HepG2 (cell line): ENCODE data around the gene PPP2R5C. TPM values are rescaled to one million over a fixed set of nuclear protein-coding genes. Genes with fewer than 3 reads are reported as not detected.
"Not testable (repeated sequence)": the region's sequence is repeated elsewhere in the genome, so short reads cannot be mapped to it uniquely, and the experiment has no call there.

Experiments used
- ATAC-seq: fragments of 200-7000 bp; cut with Tn5 transposase; 3 replicates; pipeline ENCODE4 v1.9.1; 2020; ENCODE audit warnings: mild to moderate bottlenecking, moderate library complexity
- BruUV-seq: library from RNA; stranded (reverse); fragments of 400-500 nt; replicated peaks from 2 replicates; lab custom pipeline; 2021; lab: Mats Ljungman, UMichigan
- CTCF ChIA-PET: fragments of 300-600 bp; formaldehyde crosslinking; extraction: SDS; loops from one replicate; lab custom pipeline; 2021; ENCODE audit warnings: low total read pairs, inconsistent platforms, low intra/inter-chr PET ratio; lab: Yijun Ruan, JAX
- POLR2A ChIA-PET: fragments of 350-600 bp; sonication (Branson Sonifier 250); formaldehyde crosslinking; loops from one replicate; lab custom pipeline; 2020; ENCODE audit warnings: antibody characterized with exemption, inconsistent platforms; lab: Yijun Ruan, JAX
- DNase-seq: peaks from one replicate; pipeline ENCODE4 v3.0.0-alpha.2; 2015; ENCODE audit warnings: low spot score
- FAIRE-seq: peaks from 3 replicates; lab custom pipeline; 2011; peaks lifted over from hg19 to GRCh38; lab: Jason Lieb, UNC
- H2AFZ ChIP-seq: one replicate; pipeline ENCODE4 v1.6.1; 2011; ENCODE audit warnings: low read length, inconsistent platforms
- H3K27ac ChIP-seq: fragments of 300-600 bp; 3 replicates; pipeline ENCODE4 v1.8.0; 2011; ENCODE audit warnings: mixed run types, mild to moderate bottlenecking, mixed read lengths, low read length, inconsistent platforms; ENCODE audit not compliant: insufficient read depth; ENCODE audit errors: extremely low read length
- H3K27me3 ChIP-seq, 2 experiments: fragments of 200-600 bp in 1 of 2; 2 replicates in 1 of 2; 3 replicates in 1 of 2; pipeline versions ENCODE4 v1.6.0 to v1.8.0; 2011; ENCODE audit warnings: low read length in 2 of 2, mild to moderate bottlenecking in 2 of 2, moderate library complexity in 2 of 2, inconsistent platforms in 1 of 2; ENCODE audit not compliant: insufficient read depth in 2 of 2, control insufficient read depth in 1 of 2
- H3K36me3 ChIP-seq, 2 experiments: fragments of 200-600 bp in 1 of 2; replicated peaks in 1 of 2; 2 replicates in 1 of 2; 3 replicates in 1 of 2; pipeline versions ENCODE4 v1.5.1 to v1.8.0; 2011; ENCODE audit warnings: low read length in 2 of 2, inconsistent platforms in 1 of 2; ENCODE audit not compliant: insufficient read depth in 2 of 2, control insufficient read depth in 1 of 2
- H3K4me1 ChIP-seq: 2 replicates; pipeline ENCODE4 v1.5.1; 2012; ENCODE audit warnings: low read length, inconsistent platforms; ENCODE audit not compliant: insufficient read depth
- H3K4me2 ChIP-seq: 2 replicates; pipeline ENCODE4 v1.6.0; 2011; ENCODE audit warnings: low read depth, low read length, inconsistent platforms
- H3K4me3 ChIP-seq, 3 experiments: fragments of 200-600 bp in 1 of 3; sonication (generic), shearing (Covaris generic) in 1 of 3; replicated peaks in 1 of 3; 2 replicates each; pipeline ENCODE4 v1.5.1; 2011 to 2016; ENCODE audit warnings: low read length in 3 of 3, inconsistent platforms in 2 of 3, low read depth in 2 of 3, mild to moderate bottlenecking in 2 of 3, control low read depth in 1 of 3, mixed read lengths in 1 of 3; ENCODE audit not compliant: insufficient read depth in 1 of 3
- H3K79me2 ChIP-seq: one replicate; pipeline ENCODE4 v1.6.1; 2011; ENCODE audit warnings: low read length, inconsistent platforms; ENCODE audit not compliant: insufficient read depth
- H3K9ac ChIP-seq: 2 replicates; pipeline ENCODE4 v1.6.0; 2011; ENCODE audit warnings: mild to moderate bottlenecking, low read depth, low read length, inconsistent platforms; ENCODE audit not compliant: insufficient read depth
- H3K9me3 ChIP-seq: 2 replicates; pipeline ENCODE4 v1.5.1; 2012; ENCODE audit warnings: mild to moderate bottlenecking, low read length
- H4K20me1 ChIP-seq: 2 replicates; pipeline ENCODE4 v1.6.0; 2011; ENCODE audit warnings: inconsistent platforms, mild to moderate bottlenecking, low read length, moderate library complexity; ENCODE audit not compliant: insufficient read depth
- NR2F6 ChIP-seq, 2 experiments: IDR thresholded peaks; 2 replicates each; pipeline ENCODE4 v1.6.1; 2016; ENCODE audit warnings: antibody characterized with exemption in 1 of 2, mild to moderate bottlenecking in 1 of 2
- ZNF121 ChIP-seq: sonication (generic); formaldehyde crosslinking; IDR thresholded peaks from 2 replicates; pipeline ENCODE4 v1.5.0; 2020; ENCODE audit warnings: mild to moderate bottlenecking, missing genetic modification reagents
- ZNF460 ChIP-seq: sonication (generic); formaldehyde crosslinking; IDR thresholded peaks from 2 replicates; pipeline ENCODE4 v1.5.1; 2020; ENCODE audit warnings: missing genetic modification reagents, mild to moderate bottlenecking, borderline replicate concordance
- ZNF510 ChIP-seq: sonication (generic); formaldehyde crosslinking; IDR thresholded peaks from 2 replicates; pipeline ENCODE4 v1.4.0; 2020; ENCODE audit warnings: low read depth, mild to moderate bottlenecking, missing genetic modification reagents
- WGBS: methylation state at CpG from one replicate; pipeline ENCODE4 v1.1.6; 2017; ENCODE audit warnings: low lambda C conversion rate; 5-methylcytosine and 5-hydroxymethylcytosine counted together
- in situ Hi-C: cut with HindIII; loops from 2 replicates; pipeline ENCODE4 v1.10.0; 2017; ENCODE audit warnings: low pct_unique_long_range_greater_than_20kb; ENCODE audit not compliant: extremely low pct_ligation_motif_present
- intact Hi-C: fragments of 100-400 bp; cut with micrococcal nuclease; formaldehyde crosslinking; loops from one replicate; pipeline ENCODE4 v1.10.0; 2022; ENCODE audit not compliant: unreplicated experiment
- polyA plus RNA-seq, 8 experiments: library from polyadenylated mRNA; depleted of rRNA in 3 of 8; stranded (reverse) in 7 of 8; unstranded in 1 of 8; fragments of >200 nt; fragmentation: Illumina TruSeq in 4 of 8; extraction: Trizol in 4 of 8; gene quantifications; 2 replicates each; pipeline versions ENCODE4 v1.2.1 to v1.2.3, GENCODE V29; 2011 to 2016; ENCODE audit warnings: low read depth in 4 of 8, missing spikeins in 1 of 8, mixed read lengths in 1 of 8; ENCODE audit not compliant: insufficient read depth in 1 of 8
- total RNA-seq, 5 experiments: library from RNA; depleted of rRNA; stranded (reverse); fragments of >200 nt; fragmentation: Illumina TruSeq; extraction: Trizol; gene quantifications; 2 replicates each; pipeline ENCODE4 v1.2.3, GENCODE V29; 2016; ENCODE audit warnings: low read depth in 1 of 5

PPP2R5C gene
- total and polyA plus RNA-seq, 2 of the 13 experiments (the other 11 are each of a cell fraction or from before 2014, with no cell fraction given) = 74.3 to 78.5 TPM

- H3K27ac ChIP-seq, H3K4me2 ChIP-seq, FAIRE-seq, H3K79me2 ChIP-seq, ATAC-seq, in situ Hi-C loops, H4K20me1 ChIP-seq, H3K4me3 ChIP-seq, CTCF ChIA-PET, BruUV-seq, H2AFZ ChIP-seq, DNase-seq, H3K9ac ChIP-seq, intact Hi-C loops, H3K9me3 ChIP-seq, H3K27me3 ChIP-seq, H3K36me3 ChIP-seq: not testable (repeated sequence)
- POLR2A ChIA-PET = interaction anchor here (1.5 kb wide), 1 partner anchor 35 kb away, joined by 4 read pairs; no protein-coding TSS in a partner anchor
- 0 out of 2 replicates have a peak, but pooled peaks have one; percentile 14 for TF ChIP-seq ZNF460
- peaks cover 50% of the 10 kb centered on the region for H3K4me1 ChIP-seq
- WGBS = 72% methylated on average over 7 of the region's 7 CpGs
Observed at GRCh38 chr14:101725652-101726051, 35.9 kb upstream of the PPP2R5C start.

- peak; percentile 64 for TF ChIP-seq ZNF121 (CRISPR knock-in tag)
- no peak for TF ChIP-seq ZNF510 (CRISPR knock-in tag)
- peak; percentile 22; the same call in 1 of the 2 replicates for TF ChIP-seq NR2F6 (IDR thresholded peaks at IDR 0.05)
- TF ChIP-seq NR2F6 (CRISPR knock-in tag; IDR thresholded peaks at IDR 0.05) = no peak; the same call in 1 of the 2 replicates
- TF ChIP-seq, all 625 proteins: peak for 2
- H3K4me3 ChIP-seq = peak overlapping the region in 2 of 3 experiments; percentile 13 to 23; a peak in 4 of 6 replicates
- H3K79me2 ChIP-seq = no peaks in the 10 kb centered on the region
- in situ Hi-C loops = no loop called here
- H3K4me1 ChIP-seq = peaks cover 58% of the 10 kb centered on the region
- ATAC-seq (no peak), FAIRE-seq (no peak), DNase-seq (no peak)
- no peaks in the 10 kb centered on the region for H3K9me3 ChIP-seq
- no peaks in the 10 kb centered on the region; a peak in 1 of 5 replicates for H3K27me3 ChIP-seq
- WGBS = 29% methylated on average over 14 of the region's 14 CpGs
- ChIA-PET CTCF (no interaction called here), POLR2A (interaction anchor here (1.5 kb wide), 1 partner anchor 34 kb away, joined by 4 read pairs; no protein-coding TSS in a partner anchor)
- H3K9ac ChIP-seq = 0 out of 2 replicates have a peak overlapping the region, but pooled peaks have one; percentile 13
- H3K4me2 ChIP-seq = peak overlapping the region; percentile 59
- no peak overlapping the region for H2AFZ ChIP-seq
- H3K27ac ChIP-seq = no peak overlapping the region
- no peaks in the 10 kb centered on the region for H4K20me1 ChIP-seq
- intact Hi-C loops = no loop called here
- no peaks in the 10 kb centered on the region for H3K36me3 ChIP-seq
- no TSS peak for BruUV-seq
Observed at GRCh38 chr14:101726295-101726953, 35.1 kb upstream of the PPP2R5C start.
